ENCODE measurements around the gene RALGPS1.

The RALGPS1 gene

DNA sequence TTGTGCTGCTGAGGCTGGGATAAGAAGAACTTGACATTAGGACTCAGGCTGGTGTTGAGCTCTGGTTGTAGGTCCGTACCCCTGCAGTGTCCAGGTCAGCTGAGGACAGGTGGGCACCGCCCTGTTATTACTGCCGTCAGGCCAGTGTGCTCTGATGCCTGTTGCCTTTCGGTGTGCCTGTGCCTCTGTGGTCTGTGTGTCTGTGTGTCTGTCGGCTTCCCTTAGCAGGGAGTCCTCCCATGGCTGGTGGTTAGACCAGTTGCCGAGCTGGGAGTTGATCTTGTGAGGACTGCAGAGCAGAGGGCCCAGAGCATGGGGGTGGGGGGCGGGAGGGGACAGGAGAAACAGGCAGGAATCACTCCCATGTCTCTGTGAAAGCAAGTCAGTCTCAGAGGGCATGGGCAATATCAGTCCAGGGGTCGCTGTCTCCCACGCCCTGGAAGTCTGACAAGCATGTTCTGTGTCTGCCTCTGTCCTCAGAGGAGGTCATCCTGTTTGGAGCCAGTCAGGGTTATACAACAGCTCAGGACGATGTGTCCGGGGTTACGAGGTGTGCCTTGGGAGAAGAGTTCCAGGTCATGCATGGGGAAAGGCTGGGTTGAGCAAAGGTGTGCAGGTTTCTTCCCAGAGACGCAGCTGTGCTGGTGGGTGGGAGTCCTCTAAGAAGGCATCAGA lies 282.7 kb downstream of the RALGPS1 start:
- no peak for DNase-seq (ENCODE audit: low read depth)
- no peak overlapping the region for H3K4me3 ChIP-seq (ENCODE audit: low read depth, low read length)
- TF ChIP-seq, protein P1, sequence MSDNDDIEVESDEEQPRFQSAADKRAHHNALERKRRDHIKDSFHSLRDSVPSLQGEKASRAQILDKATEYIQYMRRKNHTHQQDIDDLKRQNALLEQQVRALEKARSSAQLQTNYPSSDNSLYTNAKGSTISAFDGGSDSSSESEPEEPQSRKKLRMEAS (IDR thresholded peaks at IDR 0.05; ENCODE audit: low read depth, low read length) = no peak
- no peak for TF ChIP-seq POLR2A (IDR thresholded peaks at IDR 0.05; ENCODE audit: extremely low read depth, insufficient read length)

DNA sequence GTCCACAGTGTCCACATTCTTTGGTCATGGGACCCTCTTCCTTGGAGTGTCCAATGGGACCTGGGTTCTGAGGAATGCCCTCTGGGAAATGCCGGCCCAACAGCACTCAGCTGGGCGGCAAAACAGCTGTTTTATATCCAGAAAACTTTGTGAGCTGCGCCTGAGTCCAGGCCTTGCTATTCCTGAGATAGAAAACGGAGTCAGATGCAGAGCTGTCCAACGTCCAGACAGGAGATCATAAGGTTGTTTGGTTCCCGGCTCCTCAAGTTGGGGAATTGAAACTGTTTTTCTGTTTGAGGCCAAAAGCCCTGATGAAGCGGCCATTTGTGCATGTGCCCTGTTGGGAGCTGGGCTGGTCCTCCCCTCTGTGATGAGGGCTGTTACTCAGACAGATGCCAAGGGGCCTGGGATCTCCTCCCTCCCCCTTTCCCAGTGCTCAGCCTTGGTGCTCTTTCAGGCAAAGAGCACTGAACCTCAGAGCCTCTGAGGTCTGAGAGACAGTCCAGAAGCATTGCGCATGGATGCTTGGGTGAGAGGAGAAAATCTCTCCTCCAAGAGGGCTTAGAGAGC lies 283.4 kb downstream of the RALGPS1 start:
- H3K4me3 ChIP-seq (ENCODE audit: low read depth, low read length) = no peak overlapping the region
- no peak for TF ChIP-seq MYC (IDR thresholded peaks at IDR 0.05; ENCODE audit: low read depth, low read length)
- TF ChIP-seq, protein P1 (IDR thresholded peaks at IDR 0.05; ENCODE audit: low read depth, low read length) = no peak
- TF ChIP-seq, protein P2, sequence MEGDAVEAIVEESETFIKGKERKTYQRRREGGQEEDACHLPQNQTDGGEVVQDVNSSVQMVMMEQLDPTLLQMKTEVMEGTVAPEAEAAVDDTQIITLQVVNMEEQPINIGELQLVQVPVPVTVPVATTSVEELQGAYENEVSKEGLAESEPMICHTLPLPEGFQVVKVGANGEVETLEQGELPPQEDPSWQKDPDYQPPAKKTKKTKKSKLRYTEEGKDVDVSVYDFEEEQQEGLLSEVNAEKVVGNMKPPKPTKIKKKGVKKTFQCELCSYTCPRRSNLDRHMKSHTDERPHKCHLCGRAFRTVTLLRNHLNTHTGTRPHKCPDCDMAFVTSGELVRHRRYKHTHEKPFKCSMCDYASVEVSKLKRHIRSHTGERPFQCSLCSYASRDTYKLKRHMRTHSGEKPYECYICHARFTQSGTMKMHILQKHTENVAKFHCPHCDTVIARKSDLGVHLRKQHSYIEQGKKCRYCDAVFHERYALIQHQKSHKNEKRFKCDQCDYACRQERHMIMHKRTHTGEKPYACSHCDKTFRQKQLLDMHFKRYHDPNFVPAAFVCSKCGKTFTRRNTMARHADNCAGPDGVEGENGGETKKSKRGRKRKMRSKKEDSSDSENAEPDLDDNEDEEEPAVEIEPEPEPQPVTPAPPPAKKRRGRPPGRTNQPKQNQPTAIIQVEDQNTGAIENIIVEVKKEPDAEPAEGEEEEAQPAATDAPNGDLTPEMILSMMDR (IDR thresholded peaks at IDR 0.05; ENCODE audit: low read depth, low read length) = no peak
- TF ChIP-seq POLR2A (IDR thresholded peaks at IDR 0.05; ENCODE audit: extremely low read depth, insufficient read length) = no peak
- no peak for DNase-seq (ENCODE audit: low read depth)

DNA sequence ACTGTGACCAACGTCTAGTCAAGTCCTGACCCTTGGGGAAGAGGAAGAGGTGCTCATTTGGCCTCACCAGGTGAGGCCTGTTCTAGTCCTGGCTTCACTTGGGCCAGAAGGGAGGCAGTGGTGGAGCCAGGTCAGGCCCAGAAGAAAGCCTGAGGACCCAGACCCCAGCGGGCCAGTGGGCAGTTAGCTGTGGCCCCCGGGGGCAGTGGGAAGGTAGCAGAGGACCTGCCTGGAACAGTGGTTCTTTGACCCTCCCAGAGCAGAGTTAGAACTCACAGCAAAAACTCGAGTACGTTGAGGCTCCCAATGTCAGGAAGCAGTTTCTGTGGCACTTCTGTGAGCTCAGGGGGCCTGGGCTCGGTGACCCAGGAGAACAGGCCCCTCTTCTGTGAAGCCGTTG lies 284.0 kb downstream of the RALGPS1 start:
- TF ChIP-seq POLR2A (IDR thresholded peaks at IDR 0.05; ENCODE audit: extremely low read depth, insufficient read length) (no peak), MYC (IDR thresholded peaks at IDR 0.05; ENCODE audit: low read depth, low read length) (no peak)
- TF ChIP-seq, protein P1 (IDR thresholded peaks at IDR 0.05; ENCODE audit: low read depth, low read length) = no peak
- TF ChIP-seq, protein P2 (IDR thresholded peaks at IDR 0.05; ENCODE audit: low read depth, low read length) = no peak
- no peak for DNase-seq (ENCODE audit: low read depth)
- H3K4me3 ChIP-seq (ENCODE audit: low read depth, low read length) = no peak overlapping the region

DNA sequence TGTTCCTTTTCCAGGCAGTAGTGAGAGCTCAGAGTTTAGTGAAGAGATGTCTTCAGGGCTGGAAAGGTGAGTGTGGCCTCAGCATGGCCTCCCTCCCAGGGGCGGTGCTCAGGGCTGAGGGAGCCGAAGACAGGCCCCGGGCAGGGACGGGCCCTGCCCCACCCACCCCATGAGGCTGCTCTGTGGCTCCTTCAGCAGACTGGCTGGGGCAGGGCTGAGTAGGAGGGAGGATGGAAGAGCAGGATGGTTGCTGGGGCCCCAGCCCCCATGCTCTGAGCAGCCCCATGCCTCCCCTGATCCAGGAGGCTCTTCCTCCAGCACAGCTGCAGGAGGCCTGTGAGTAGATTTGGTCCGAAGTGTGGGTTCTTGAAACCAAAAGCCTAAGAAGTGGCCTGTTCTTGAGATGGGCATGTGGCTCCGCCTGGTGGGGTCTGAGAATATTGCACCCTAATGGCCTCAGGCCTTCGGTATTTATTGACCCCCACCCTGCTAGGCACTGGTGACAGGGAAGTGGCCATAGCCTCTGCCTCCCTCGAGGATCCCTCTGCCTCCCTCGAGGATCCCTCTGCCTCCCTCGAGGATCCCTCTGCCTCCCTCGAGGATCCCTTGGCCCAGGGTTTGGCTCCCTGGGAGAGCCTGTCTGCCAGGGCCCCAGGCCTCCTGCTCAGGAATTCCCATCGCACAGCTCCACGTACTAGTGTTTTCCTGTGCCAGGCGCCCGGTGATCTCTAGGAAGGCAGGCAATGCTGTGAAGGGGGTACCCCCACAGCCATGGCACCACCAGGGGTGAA lies 284.6 kb downstream of the RALGPS1 start:
- no peak overlapping the region for H3K4me3 ChIP-seq (ENCODE audit: low read depth, low read length)
- TF ChIP-seq MYC (IDR thresholded peaks at IDR 0.05; ENCODE audit: low read depth, low read length) (no peak), POLR2A (IDR thresholded peaks at IDR 0.05; ENCODE audit: extremely low read depth, insufficient read length) (no peak)
- TF ChIP-seq, protein P2 (IDR thresholded peaks at IDR 0.05; ENCODE audit: low read depth, low read length) = peak; percentile 87
- TF ChIP-seq, protein P1 (IDR thresholded peaks at IDR 0.05; ENCODE audit: low read depth, low read length) = no peak
- DNase-seq (ENCODE audit: low read depth) = peak; percentile 82

DNA sequence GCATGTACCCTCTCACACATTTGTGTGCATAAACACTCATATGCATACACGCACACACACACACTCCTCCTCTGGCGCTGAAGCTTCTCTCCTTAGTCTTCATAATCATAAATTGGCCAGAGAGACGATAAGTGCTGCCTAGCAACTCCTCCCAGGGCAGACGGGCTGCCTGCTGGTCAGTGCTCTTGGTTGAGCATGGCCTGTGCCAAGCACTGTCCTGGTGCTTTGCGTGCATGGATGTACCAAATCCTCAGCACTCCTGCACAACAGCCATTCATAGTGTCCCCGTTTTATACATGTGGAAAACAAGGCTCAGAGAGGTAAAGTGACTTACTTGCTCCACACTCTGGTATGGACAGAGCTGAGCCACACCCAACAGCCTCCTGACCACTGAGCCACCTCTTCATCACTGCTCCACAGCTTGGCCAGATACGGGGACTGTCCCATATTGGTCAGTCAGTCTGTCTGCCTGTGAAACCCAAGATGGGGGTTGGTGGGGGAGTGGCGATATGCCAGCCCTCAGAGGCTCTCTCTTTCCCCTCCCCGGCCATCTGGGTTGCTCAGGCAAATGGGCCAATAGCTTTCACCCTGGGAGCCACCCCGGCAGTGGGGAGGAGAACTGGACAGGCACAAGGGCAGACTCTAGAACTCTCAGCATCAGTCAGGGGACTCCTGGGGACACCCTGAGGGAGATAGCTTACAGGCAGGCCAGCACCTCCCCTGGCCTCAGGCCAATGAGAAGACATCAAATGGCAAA lies 285.7 kb downstream of the RALGPS1 start:
- TF ChIP-seq POLR2A (IDR thresholded peaks at IDR 0.05; ENCODE audit: extremely low read depth, insufficient read length) (no peak), MYC (IDR thresholded peaks at IDR 0.05; ENCODE audit: low read depth, low read length) (no peak)
- TF ChIP-seq, protein P1 (IDR thresholded peaks at IDR 0.05; ENCODE audit: low read depth, low read length) = no peak
- TF ChIP-seq, protein P2 (IDR thresholded peaks at IDR 0.05; ENCODE audit: low read depth, low read length) = no peak
- DNase-seq (ENCODE audit: low read depth) = no peak

More for the DNA sequence above, 285.7 kb downstream of the RALGPS1 start:
- H3K4me3 ChIP-seq (ENCODE audit: low read depth, low read length) = no peak overlapping the region
